Activated CD8-positive, alpha-beta T cell treated with anti-CD3 and anti-CD28 coated beads for 36 hours (primary cell): Measurements from ENCODE around the gene GMPS. TPM values are rescaled to one million over a fixed set of nuclear protein-coding genes. Genes with fewer than 3 reads are reported as not detected.

ENCODE experiments used
- ATAC-seq: fragments of 200-7000 bp; cut with Tn5 transposase; one replicate; pipeline ENCODE4 v1.10.0; 2021; ENCODE audit warnings: mild to moderate bottlenecking, moderate library complexity
- CTCF ChIA-PET: fragments of 350-600 bp; sonication (Branson Sonifier 250); formaldehyde crosslinking; loops from one replicate; lab custom pipeline; 2021; ENCODE audit warnings: antibody characterized with exemption; lab: Charles Lee
- POLR2A ChIA-PET: fragments of 350-600 bp; sonication (Branson Sonifier 250); formaldehyde crosslinking; loops from one replicate; lab custom pipeline; 2021; ENCODE audit warnings: antibody characterized with exemption; lab: Charles Lee
- DNase-seq: peaks from one replicate; pipeline ENCODE4 v3.0.0-alpha.2; 2020
- H3K27ac Mint-ChIP-seq: one replicate; pipeline ENCODE4 v1.8.0; 2021; ENCODE audit warnings: mild to moderate bottlenecking, mixed read lengths
- H3K27me3 Mint-ChIP-seq: one replicate; pipeline ENCODE4 v1.8.0; 2021; ENCODE audit warnings: mixed read lengths
- H3K36me3 Mint-ChIP-seq: one replicate; pipeline ENCODE4 v1.8.0; 2021; ENCODE audit warnings: low read depth, mixed read lengths
- H3K4me1 Mint-ChIP-seq: one replicate; pipeline ENCODE4 v1.8.0; 2021; ENCODE audit warnings: low read depth, mixed read lengths
- H3K4me3 Mint-ChIP-seq: one replicate; pipeline ENCODE4 v1.8.0; 2021; ENCODE audit warnings: mild to moderate bottlenecking, moderate library complexity, mixed read lengths
- H3K9me3 Mint-ChIP-seq: one replicate; pipeline ENCODE4 v1.8.0; 2021; ENCODE audit warnings: mixed read lengths
- CTCF ChIP-seq: fragments of 200-600 bp; IDR thresholded peaks from one replicate; pipeline ENCODE4 v1.8.0; 2022; ENCODE audit warnings: antibody characterized with exemption, mild to moderate bottlenecking
- intact Hi-C: fragments of 100-400 bp; cut with micrococcal nuclease; formaldehyde crosslinking; loops from one replicate; pipeline ENCODE4 v1.10.0; 2022
- total RNA-seq, 2 experiments: library from RNA; stranded (reverse); gene quantifications; one replicate each; pipeline ENCODE4 v1.2.3, GENCODE V29; 2021

The GMPS gene
- total RNA-seq, 2 experiments from 2014 or later: 143 to 148 TPM

- Mint-ChIP-seq H3K27ac (no peak overlapping the region), H3K4me3 (no peak overlapping the region), H3K27me3 (no peaks in the 10 kb centered on the region), H3K9me3 (no peaks in the 10 kb centered on the region), H3K4me1 (no peaks in the 10 kb centered on the region), H3K36me3 (peaks cover 10% of the 10 kb centered on the region)
- ATAC-seq: no peak
- CTCF ChIA-PET: no interaction called here
- intact Hi-C loops: no loop called here
- no peak for TF ChIP-seq CTCF
- POLR2A ChIA-PET: no interaction called here
- no peak for DNase-seq
These were observed 75.7 kb downstream of the GMPS start for GRCh38 chr3:155946178-155946577.

DNA sequence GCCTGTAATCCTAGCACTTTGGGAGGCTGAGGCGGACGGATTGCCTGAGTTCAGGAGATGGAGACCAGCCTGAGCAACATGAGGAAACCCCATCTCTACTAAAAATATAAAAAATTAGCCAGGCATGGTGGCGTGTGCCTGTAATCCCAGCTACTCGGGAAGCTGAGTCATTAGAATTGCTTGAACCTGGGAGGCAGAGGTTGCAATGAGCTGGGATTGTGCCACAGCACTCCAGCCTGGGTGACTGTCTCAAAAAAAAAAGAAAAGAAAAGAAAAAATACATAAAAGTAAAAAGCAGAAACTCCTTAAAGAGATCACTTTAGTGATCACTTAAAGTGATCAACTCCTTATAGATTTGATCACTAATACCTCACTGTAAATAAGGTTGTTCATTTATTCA lies 78.0 kb downstream of the GMPS start:
- Mint-ChIP-seq H3K27me3 (no peaks in the 10 kb centered on the region), H3K9me3 (peaks cover 3% of the 10 kb centered on the region), H3K36me3 (peaks cover 3% of the 10 kb centered on the region), H3K27ac (no peak overlapping the region), H3K4me1 (no peaks in the 10 kb centered on the region), H3K4me3 (no peak overlapping the region)
- ChIA-PET POLR2A (no interaction called here), CTCF (interaction anchor here (1.7 kb wide), 1 partner anchor 142 kb away, joined by 4 read pairs; the partner anchor contains the start of gene C3orf33)
- intact Hi-C loops: no loop called here
- no peak for TF ChIP-seq CTCF
- ATAC-seq (no peak), DNase-seq (no peak)

- Mint-ChIP-seq H3K4me3 (no peak overlapping the region), H3K4me1 (no peaks in the 10 kb centered on the region), H3K27ac (no peak overlapping the region), H3K27me3 (no peaks in the 10 kb centered on the region), H3K36me3 (peaks cover 3% of the 10 kb centered on the region), H3K9me3 (peaks cover 3% of the 10 kb centered on the region)
- ATAC-seq: no peak
- intact Hi-C loops: no loop called here
- no peak for DNase-seq
- no peak for TF ChIP-seq CTCF
- ChIA-PET POLR2A (interaction anchor here (0.8 kb wide), 1 partner anchor 112 kb away, joined by 3 read pairs; no protein-coding TSS in a partner anchor), CTCF (interaction anchor here (1.1 kb wide), 1 partner anchor 144 kb away, joined by 5 read pairs; the partner anchor contains the start of gene C3orf33)
These were observed 79.2 kb downstream of the GMPS start for GRCh38 chr3:155949453-155950217.

DNA sequence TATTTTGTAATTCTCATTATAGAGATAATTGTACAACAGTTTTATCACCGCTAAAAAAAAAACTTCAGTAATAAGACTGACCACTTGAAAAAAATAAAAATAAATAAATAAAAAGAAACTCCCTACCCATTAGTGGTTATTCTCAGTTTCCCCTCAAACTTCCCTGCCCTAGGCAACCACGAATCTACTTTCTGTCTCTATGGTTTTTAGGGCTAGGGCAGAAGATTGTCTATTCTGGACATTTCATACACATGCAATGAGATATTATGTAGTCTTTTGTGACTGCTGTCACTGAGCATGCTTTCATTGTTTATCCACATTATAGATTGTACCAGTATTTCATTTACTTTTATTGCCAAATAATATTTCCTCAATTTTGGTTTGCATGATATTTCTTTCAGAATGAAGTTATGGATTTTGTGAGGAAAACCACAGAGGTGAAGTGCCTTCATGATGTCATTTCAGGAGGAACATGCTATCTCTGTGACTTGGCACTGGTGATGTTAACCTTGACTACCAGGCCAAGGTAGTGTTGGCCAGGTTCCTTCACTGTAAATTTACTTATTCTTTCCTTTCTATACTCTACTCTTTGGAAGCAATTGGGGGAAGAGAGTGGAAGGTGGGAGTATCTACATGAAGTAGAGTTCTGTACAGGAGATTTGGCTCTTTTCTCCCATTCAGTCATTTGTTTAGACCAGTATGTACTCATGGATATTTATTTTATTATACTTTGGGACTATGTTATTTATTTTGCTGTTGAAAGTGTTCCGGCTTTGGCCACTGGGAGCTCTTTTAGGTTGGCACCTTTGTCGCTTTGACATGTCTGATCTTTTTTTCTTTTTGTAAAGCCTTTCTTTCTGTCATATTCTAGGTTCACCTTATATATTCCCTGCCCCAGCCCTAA lies 86.3 kb downstream of the GMPS start:
- H3K27ac Mint-ChIP-seq: no peak overlapping the region

More for the DNA sequence above, 86.3 kb downstream of the GMPS start:
- ATAC-seq: no peak
- TF ChIP-seq CTCF: no peak
- no peak for DNase-seq
- Mint-ChIP-seq H3K9me3 (peaks cover 3% of the 10 kb centered on the region), H3K36me3 (no peaks in the 10 kb centered on the region), H3K27me3 (no peaks in the 10 kb centered on the region), H3K4me3 (no peak overlapping the region), H3K4me1 (no peaks in the 10 kb centered on the region)
- CTCF ChIA-PET: no interaction called here
- intact Hi-C loops: no loop called here
- POLR2A ChIA-PET: no interaction called here
